IPS DF 6.9 (cell line): ENCODE results near the gene KIFC1.
A peak's percentile ranks its signal among the peaks of the same experiment; 100 is the strongest.
"Not testable (repeated sequence)": the region's sequence is repeated elsewhere in the genome, so short reads cannot be mapped to it uniquely, and the experiment has no call there.

Experiments
- DNase-seq: peaks from one replicate; pipeline ENCODE4 v3.0.0-alpha.2; 2013; ENCODE audit warnings: low read depth, low spot score
- H3K27ac ChIP-seq: one replicate; pipeline ENCODE4 v1.5.1; 2013; ENCODE audit warnings: low read length, control low read depth
- H3K27me3 ChIP-seq: 2 replicates; pipeline ENCODE4 v1.6.1; 2013; ENCODE audit warnings: mild to moderate bottlenecking, low read length; ENCODE audit not compliant: control insufficient read depth, insufficient read depth
- H3K36me3 ChIP-seq: 2 replicates; pipeline ENCODE4 v1.6.1; 2013; ENCODE audit warnings: low read length; ENCODE audit not compliant: control insufficient read depth, insufficient read depth
- H3K4me1 ChIP-seq: 2 replicates; pipeline ENCODE4 v1.6.1; 2013; ENCODE audit warnings: low read length; ENCODE audit not compliant: control insufficient read depth, insufficient read depth
- H3K4me3 ChIP-seq: 2 replicates; pipeline ENCODE4 v1.5.1; 2013; ENCODE audit warnings: mild to moderate bottlenecking, low read length
- H3K9me3 ChIP-seq: 2 replicates; pipeline ENCODE4 v1.6.1; 2013; ENCODE audit warnings: low read length, inconsistent platforms; ENCODE audit not compliant: control insufficient read depth, insufficient read depth
- WGBS: extraction: QIAGEN DNeasy Blood & Tissue Kit; methylation state at CpG from one replicate; pipeline ENCODE4 v1.1.7; 2013; ENCODE audit warnings: mixed read lengths, missing lambda C conversion rate; ENCODE audit not compliant: insufficient read length, insufficient coverage; 5-methylcytosine and 5-hydroxymethylcytosine counted together

Gene KIFC1, protein sequence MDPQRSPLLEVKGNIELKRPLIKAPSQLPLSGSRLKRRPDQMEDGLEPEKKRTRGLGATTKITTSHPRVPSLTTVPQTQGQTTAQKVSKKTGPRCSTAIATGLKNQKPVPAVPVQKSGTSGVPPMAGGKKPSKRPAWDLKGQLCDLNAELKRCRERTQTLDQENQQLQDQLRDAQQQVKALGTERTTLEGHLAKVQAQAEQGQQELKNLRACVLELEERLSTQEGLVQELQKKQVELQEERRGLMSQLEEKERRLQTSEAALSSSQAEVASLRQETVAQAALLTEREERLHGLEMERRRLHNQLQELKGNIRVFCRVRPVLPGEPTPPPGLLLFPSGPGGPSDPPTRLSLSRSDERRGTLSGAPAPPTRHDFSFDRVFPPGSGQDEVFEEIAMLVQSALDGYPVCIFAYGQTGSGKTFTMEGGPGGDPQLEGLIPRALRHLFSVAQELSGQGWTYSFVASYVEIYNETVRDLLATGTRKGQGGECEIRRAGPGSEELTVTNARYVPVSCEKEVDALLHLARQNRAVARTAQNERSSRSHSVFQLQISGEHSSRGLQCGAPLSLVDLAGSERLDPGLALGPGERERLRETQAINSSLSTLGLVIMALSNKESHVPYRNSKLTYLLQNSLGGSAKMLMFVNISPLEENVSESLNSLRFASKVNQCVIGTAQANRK

DNA sequence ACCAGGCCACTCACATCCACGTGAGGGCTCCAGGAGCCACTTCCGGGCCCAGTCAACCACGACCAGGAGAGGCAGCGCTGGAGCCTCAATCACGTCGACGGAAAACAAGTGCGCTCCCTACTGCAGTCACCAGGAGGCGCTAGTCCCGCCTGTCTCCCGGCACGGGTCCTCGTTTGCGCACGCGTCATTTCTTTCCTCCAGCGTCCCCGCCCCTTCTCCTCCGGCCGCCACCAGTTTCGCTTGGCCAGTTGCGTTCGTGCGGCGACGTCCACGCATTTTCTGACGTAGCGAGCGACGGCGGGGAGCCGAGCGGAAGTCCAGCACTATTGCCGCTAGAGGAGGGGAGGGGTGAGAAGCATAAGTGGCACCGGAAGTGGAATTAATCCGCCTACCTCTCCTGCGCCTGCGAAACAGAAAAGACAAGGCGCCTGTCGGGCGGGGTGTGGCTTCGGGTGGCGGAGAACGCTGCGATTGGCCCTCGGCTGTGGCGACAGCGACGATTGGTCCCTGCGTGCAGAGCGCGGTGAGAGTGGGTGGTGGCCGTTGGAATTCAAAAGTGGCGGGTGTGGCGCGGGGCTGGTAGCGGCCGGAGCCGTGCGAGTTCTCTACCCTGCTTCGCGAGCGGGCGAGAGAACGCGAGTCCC lies at the start of gene KIFC1:
Gene KIFC1, plus strand, starts transcription at position 546 of the 644 bp plus-strand sequence. CDS start 163 bp downstream, outside the sequence.
- H3K27me3 ChIP-seq: no peaks in the 10 kb centered on the region
- H3K9me3 ChIP-seq: no peaks in the 10 kb centered on the region
- H3K27ac ChIP-seq: no peak within 1 kb of the TSS
- WGBS: no CpG with 5 or more reads among the region's 67 CpGs
- H3K36me3 ChIP-seq: no peaks in the 10 kb centered on the region
- H3K4me3 ChIP-seq: peak within 1 kb of the TSS; percentile 97
- H3K4me1 ChIP-seq: peaks cover 2% of the 10 kb centered on the region; the same call in 1 of the 2 replicates
- peak; percentile 99 for DNase-seq

DNA sequence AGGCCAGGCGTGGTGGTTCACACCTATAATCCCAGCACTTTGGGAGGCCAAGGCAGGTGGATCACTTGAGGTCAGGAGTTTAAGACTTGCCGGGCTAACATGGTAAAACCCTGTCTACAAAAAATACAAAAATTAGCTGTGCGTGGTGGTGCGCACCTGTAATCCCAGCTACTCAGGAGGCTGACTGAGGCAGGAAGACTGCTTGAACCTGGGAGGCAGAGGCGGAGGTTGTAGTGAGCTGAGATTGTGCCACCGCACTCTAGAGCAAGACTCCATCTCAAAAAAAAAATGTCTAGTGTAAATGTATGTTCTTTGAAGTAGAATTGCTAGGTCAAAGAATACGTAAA lies 48.0 kb upstream of the KIFC1 start:
- H3K36me3 ChIP-seq, H3K27ac ChIP-seq, H3K27me3 ChIP-seq, H3K4me1 ChIP-seq, H3K9me3 ChIP-seq, H3K4me3 ChIP-seq, DNase-seq: not testable (repeated sequence)
- no CpG with 5 or more reads among the region's 7 CpGs for WGBS

DNA sequence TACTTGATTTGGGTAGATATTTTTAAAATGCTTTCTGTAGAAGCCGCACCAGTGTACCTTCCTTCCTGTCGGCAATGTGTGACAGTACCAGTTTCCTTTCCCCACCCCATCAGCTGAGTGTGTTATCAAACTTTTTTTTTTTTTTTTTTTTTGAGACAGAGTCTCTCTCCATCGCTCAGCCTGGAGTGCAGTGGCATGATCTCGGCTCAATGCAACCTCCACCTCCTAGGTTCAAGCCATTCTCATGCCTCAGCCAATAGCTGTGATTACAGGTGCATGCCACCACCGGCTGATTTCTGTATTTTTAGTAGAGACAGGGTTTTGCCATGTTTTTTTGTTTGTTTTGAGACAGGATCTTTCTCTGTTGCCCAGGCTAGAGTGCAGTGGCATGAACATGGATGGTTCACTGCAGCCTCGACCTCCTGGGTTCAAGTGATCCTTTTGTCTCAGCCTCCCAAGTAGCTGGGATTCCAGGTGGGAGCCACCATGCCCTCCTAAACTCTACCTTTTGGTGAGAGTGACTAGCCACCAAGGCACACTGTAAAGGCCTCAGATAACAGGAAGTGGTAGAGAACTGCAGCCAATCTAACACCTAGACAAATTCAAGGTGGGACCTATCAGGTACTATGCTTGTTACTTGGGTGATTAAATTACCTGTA lies 47.5 kb upstream of the KIFC1 start:
- H3K27me3 ChIP-seq: no peaks in the 10 kb centered on the region
- H3K4me3 ChIP-seq: no peak overlapping the region
- no peak overlapping the region for H3K27ac ChIP-seq
- H3K36me3 ChIP-seq: no peaks in the 10 kb centered on the region
- WGBS: no CpG with 5 or more reads among the region's 6 CpGs
- no peaks in the 10 kb centered on the region for H3K9me3 ChIP-seq
- no peaks in the 10 kb centered on the region for H3K4me1 ChIP-seq
- DNase-seq: no peak

DNA sequence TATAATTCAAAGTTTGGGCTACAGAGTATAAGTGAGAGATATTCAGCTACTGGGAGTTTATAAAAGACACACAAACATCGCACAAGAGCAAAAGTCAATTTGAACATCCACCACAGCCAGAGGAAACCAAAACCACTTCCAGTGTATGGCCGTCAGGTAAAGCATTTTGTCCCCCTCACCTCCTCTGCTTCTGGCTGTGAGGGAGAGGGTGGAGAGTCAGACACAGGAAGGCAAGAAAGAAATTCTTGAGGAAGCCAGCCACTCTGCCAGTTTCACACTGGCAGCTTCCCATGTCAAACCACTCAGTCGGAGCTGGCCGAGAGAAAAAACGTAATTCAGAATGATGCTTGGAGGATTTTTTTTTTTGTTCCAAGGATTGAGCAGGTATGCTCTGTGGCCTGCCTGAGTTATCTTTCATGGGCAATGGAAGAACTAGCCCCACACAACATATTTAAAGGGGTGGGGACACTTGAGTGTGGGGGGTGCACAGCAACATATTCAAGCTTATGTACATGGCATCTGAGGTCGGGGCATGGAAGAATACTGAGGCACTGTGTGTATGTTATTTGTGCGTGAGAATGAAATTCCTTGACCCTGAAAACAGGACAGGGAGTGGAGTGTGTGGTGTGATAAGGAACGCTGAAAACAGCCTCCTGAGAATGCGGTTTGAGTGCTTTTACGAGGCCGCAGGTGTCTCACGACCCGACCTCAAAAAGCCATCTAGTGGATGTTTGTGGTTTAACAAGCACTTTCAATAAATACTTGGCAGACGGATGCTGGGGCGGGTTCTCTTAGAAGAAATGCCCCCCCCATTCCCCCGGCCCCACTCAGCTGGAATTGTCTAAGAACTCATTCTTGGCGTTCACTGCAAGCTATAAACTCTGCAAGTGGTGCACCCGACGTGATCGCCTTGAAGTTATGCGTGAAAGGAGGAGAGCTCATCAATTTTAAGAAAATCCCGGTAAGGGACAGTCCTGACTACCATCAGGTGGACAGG lies 46.6 kb upstream of the KIFC1 start:
- Histone ChIP-seq H3K27me3 (no peaks in the 10 kb centered on the region), H3K27ac (no peak overlapping the region), H3K4me3 (no peak overlapping the region), H3K9me3 (no peaks in the 10 kb centered on the region), H3K4me1 (no peaks in the 10 kb centered on the region), H3K36me3 (no peaks in the 10 kb centered on the region)
- no CpG with 5 or more reads among the region's 22 CpGs for WGBS
- DNase-seq: no peak

DNA sequence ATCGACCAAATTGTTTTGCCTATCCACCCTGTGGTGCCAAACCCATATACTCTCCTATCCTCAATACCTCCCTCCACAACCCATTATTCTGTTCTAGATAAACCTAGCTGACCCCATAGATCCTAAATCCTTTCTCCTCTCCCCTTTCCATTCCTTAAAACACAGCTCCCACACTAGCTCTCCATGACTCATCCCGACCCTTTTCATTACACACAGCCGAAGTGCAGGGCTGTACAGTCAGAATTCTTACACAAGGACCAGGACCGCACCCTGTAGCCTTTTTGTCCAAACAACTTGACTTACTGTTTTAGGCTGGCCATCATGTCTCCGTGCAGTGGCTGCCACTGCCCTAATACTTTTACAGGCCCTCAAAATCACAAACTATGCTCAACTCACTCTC lies 44.7 kb upstream of the KIFC1 start:
- DNase-seq, H3K4me3 ChIP-seq, H3K27me3 ChIP-seq, H3K9me3 ChIP-seq, H3K27ac ChIP-seq, H3K4me1 ChIP-seq, H3K36me3 ChIP-seq: not testable (repeated sequence)
- 100% methylated on average over 1 of the region's 5 CpGs for WGBS

DNA sequence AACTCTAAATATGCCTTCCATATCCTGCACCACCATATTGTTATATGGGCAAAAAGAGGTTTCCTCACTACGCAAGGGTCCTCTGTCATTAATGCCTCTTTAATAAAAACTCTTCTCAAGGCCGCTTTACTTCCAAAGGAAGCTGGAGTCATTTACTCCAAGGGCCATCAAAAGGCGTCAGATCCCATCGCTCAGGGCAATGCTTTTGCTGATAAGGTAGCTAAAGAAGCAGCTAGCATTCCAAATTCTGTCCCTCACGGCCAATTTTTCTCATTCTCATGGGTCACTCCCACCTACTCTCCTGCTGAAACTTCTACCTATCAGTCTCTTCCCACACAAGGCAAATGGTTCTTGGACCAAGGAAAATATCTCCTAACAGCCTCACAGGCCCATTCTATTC lies 43.8 kb upstream of the KIFC1 start:
- WGBS: no CpG with 5 or more reads among the region's 5 CpGs
- DNase-seq: no peak
- no peak overlapping the region for H3K4me3 ChIP-seq
- H3K27me3 ChIP-seq: no peaks in the 10 kb centered on the region
- no peak overlapping the region for H3K27ac ChIP-seq
- no peaks in the 10 kb centered on the region for H3K36me3 ChIP-seq
- H3K4me1 ChIP-seq: no peaks in the 10 kb centered on the region
- no peaks in the 10 kb centered on the region for H3K9me3 ChIP-seq

DNA sequence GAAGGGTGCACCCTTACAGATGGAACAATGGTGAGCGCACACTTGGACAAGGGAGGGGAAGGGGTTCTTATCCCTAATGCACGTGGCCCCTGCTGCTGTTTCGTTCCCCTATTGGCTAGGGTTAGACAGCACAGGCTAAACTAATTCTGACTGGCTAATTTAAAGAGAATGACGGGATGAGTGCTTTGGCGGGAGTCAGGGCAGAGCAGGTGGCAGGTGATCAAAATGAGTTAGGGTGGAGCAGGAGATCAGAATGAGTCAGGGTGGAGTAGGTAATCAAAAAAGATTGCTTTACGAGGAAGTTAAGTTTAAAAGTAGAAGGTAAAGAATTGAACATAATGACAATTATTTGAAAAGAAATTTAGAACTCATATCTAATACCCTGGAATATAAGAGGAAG lies 35.8 kb upstream of the KIFC1 start:
- not testable (repeated sequence) for H3K9me3 ChIP-seq, H3K4me3 ChIP-seq, H3K4me1 ChIP-seq, H3K36me3 ChIP-seq, H3K27me3 ChIP-seq, H3K27ac ChIP-seq, DNase-seq
- no CpG with 5 or more reads among the region's 6 CpGs for WGBS

DNA sequence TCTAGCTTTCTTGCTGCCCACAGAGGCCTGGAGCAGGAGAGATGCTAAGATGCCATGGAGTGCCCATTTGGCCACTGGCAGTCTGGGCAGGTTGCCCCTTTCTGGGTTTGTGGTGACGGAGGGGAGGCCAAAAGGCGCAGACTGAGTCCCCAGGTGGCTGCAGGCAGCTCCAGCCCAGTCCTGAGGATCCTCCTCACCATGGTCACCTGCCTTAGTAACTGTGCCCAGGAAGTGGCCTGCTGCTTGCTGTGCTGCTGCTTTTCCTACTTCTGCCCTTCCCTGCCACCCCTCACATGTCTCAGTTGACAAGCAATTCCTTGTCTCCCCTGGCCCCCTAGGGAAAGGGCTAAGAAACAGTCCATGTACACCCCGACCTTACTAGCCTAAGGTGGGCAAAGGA lies 35.3 kb upstream of the KIFC1 start:
- WGBS: no CpG with 5 or more reads among the region's 3 CpGs
- Histone ChIP-seq H3K27ac (no peak overlapping the region), H3K4me3 (no peak overlapping the region), H3K9me3 (no peaks in the 10 kb centered on the region), H3K4me1 (no peaks in the 10 kb centered on the region), H3K36me3 (no peaks in the 10 kb centered on the region), H3K27me3 (no peaks in the 10 kb centered on the region)
- no peak for DNase-seq

DNA sequence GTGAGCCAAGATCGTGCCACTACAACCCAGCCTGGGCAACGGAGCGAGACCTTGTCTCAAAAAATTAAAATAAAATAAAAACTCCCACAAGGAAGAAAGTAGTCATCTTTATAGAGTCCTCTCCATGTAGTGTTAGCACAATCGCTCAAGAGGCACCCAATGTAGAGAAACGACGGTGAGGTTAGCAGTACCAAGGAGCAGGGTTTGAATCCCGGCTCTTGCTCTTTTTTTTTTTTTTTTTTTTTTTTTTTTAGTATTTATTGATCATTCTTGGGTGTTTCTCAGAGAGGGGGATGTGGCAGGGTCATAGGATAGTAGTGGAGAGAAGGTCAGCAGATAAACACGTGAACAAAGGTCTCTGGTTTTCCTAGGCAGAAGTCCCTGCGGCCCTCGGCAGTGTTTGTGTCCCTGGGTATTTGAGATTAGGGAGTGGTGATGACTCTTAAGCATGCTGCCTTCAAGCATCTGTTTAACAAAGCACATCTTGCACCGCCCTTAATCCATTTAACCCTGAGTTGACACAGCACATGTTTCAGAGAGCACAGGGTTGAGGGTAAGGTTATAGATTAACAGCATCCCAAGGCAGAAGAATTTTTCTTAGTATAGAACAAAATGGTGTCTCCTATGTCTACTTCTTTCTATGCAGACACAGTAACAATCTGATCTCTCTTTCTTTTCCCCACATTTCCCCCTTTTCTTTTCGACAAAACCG lies 34.3 kb upstream of the KIFC1 start:
- not testable (repeated sequence) for DNase-seq, H3K4me1 ChIP-seq, H3K27me3 ChIP-seq, H3K36me3 ChIP-seq, H3K27ac ChIP-seq, H3K4me3 ChIP-seq, H3K9me3 ChIP-seq
- WGBS: no CpG with 5 or more reads among the region's 13 CpGs
